HG02943 (cell line): ENCODE measurements around the gene ZNF366.

Source experiments
- ATAC-seq: cut with Tn5 transposase; IDR thresholded peaks from one replicate; pipeline ENCODE4 v1.9.1; 2021; ENCODE audit warnings: mild to moderate bottlenecking, low read depth, moderate library complexity; ENCODE audit not compliant: unreplicated experiment

ZNF366 gene, protein sequence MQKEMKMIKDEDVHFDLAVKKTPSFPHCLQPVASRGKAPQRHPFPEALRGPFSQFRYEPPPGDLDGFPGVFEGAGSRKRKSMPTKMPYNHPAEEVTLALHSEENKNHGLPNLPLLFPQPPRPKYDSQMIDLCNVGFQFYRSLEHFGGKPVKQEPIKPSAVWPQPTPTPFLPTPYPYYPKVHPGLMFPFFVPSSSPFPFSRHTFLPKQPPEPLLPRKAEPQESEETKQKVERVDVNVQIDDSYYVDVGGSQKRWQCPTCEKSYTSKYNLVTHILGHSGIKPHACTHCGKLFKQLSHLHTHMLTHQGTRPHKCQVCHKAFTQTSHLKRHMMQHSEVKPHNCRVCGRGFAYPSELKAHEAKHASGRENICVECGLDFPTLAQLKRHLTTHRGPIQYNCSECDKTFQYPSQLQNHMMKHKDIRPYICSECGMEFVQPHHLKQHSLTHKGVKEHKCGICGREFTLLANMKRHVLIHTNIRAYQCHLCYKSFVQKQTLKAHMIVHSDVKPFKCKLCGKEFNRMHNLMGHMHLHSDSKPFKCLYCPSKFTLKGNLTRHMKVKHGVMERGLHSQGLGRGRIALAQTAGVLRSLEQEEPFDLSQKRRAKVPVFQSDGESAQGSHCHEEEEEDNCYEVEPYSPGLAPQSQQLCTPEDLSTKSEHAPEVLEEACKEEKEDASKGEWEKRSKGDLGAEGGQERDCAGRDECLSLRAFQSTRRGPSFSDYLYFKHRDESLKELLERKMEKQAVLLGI

GRCh38 chr5:72507231-72507906 is at the start of gene ZNF366:
ZNF366 (minus strand) TSS chr5:72507410; CDS start chr5:72461496, 45,914 bp downstream.
- ATAC-seq: no peak

DNA sequence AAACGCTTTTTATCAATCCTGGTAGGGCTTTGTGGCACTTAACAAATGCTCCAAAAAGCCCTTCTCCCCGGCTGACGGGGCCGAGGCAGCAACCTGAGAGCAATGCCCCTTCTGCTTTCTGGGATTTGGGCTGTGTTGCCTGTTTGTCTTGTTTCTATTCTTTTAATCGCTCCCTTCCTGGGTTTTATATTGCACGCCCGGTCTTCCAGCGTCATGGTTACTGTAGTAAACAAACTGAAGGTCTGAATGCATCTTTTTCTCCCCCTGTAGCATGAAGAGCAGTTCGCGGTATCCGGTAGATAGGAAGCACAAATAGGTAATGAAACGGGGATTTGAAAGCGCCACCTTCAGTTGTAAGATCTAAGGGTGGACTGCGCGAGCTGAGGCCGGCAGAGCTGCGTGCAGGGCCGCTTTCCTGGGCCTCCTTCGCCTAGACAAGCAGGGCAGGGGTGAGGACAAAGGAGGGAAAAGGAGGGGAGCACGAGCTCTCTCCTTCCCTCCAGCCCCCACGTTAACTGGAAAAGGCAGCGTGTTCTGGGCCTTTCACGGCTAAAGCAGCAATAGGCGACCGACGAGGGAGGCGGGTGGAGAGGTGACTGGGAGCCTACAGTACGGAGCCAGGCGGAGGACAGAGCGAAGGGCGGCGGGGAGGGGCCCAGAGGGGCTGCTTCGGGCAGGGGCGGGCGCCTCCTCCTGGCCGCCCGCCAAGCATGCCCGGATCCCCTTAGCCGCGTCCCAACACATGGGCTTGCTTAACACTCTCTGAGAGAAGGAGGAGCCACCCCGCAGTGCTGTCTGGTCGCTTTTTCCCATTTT is 49.3 kb upstream of the ZNF366 start:
- ATAC-seq: peak; percentile 77

GRCh38 chr5:72555871-72556270 is 48.7 kb upstream of the ZNF366 start:
- no peak for ATAC-seq

DNA sequence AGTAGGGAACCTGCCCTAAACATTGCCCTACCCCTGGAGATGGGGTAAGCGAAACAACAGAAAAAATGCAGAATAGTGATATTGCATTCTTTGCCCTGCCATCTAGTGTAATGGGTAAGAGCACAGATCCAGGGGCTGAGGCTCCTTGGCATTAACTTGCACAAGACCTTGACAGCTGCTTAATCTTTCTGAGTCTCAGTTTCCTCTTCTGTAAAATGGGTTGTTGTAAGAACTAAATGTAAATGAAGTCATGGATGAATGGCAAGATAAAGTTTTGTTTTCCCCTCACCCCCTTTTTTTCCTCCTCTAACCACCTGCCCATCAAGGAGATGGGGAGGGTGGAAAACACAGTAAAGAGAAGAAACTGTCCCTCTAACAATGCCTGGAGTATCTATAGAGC is 47.7 kb upstream of the ZNF366 start:
- ATAC-seq: no peak

DNA sequence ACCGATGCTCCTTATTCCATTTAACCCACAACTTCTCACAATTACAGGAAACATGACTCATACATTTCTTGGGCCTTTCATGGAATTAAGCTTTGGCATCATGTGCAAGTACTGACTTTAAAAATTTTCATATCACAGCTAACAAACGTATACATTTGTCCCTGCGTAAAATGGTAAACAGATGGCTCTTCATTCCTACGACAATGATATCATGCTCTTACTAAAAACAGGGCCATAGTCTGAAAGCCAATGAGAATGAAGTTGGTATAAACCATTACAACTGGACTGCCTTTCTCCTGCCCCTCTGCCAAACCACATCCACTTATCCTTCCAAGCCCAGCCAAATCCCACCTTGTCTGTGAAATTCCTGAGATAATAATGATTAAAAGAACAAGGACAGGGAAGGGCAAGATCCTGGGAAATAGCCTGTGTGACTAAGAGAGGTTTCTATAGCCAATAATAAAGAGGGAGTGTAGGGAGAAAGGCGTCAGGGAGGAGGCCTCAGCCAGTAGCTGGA is 44.9 kb upstream of the ZNF366 start:
- ATAC-seq: no peak

DNA sequence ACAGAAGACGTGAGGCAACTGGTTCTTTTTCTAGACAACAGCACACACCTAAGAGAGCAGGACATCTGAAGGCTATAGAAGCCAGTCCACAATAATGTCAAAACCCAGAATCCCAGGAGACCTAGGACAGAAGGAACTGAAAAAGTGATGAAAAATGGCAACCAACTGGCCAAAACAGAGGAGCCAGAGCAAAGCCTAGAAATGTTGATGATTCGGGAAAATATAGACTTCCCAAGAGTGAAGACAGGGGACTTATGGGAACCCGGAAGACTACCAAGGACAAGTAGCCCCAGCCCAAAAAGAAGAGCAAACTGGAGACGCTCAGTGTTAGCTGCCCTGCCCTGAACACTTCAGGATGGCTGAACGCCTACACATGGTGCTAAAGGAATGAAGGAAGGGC is 43.4 kb upstream of the ZNF366 start:
- ATAC-seq: no peak

GRCh38 chr5:72543811-72544210 is 36.6 kb upstream of the ZNF366 start:
- no peak for ATAC-seq

- ATAC-seq: no peak
These were observed 36.2 kb upstream of the ZNF366 start for GRCh38 chr5:72543365-72543764.

DNA sequence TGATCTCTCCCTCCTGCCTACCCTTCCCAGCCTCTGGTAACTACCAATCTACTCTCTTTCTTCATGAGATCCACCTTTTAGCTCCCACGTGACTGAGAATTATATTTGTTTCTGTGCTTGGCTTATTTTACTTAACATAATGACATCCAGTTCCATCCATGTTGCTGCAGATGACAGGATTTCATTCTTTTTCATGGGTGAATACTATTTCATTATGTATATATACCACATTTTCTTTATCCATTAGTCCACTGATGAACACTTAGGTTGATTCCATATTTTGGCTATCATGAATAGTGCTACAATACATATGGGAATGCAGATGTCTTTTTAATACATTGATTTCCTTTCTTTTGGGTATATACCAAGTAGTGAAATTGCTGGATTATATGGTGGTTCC is 35.5 kb upstream of the ZNF366 start:
- ATAC-seq: no peak

DNA sequence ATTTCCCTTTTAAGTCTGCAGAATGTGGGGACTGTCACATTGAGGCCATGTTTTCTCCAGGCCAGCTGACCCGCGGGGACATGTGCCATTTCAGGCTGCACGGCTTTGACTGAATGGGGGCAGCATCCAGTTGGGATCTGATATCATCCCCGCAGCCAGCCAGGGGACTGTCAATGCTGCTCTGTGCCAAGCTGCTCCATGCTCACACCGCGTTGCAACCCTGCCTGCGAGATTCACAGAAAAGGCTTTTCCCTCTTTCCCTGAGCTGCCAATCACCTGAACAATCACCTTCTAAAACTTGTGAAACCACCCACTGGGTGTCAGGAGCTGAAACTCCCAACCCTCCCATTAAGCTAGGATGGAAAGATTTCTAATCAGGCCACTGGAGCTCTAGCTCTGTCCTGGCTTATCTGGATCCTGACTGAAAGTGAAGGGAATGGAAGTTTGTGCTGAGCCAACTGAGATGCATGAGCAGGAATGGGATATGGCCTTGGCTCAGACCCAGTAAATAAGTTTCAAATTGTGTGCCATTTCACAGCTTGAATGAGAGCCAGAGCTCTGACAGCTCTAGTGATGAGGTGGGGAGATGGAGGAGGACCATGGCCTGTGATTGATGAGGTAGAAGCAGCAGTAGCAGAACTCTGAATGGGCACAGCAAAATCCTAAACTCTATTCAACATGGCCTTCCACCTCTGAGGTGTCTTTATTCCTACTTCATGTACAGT is 34.5 kb upstream of the ZNF366 start:
- ATAC-seq: no peak

- ATAC-seq: no peak
These were observed 33.7 kb upstream of the ZNF366 start for GRCh38 chr5:72540759-72541438.

DNA sequence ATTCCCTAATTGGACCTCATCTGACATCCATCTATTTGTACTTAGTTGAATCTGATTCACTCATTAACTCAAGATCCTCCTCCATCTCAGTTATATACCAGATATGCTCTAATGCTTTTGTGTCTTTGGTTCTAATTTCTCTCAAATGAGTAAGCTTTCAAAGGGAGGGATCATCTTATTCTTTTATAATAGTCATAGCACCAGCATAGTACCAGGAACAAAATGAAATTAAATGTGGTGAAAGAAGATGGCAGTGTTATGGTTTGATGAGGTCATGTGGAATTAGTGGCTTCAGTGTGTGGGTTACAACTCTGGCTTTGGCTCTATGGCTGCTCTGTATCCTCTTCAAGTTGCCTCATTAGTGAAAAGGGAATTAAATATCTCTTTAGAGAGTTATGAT is 32.5 kb upstream of the ZNF366 start:
- no peak for ATAC-seq

DNA sequence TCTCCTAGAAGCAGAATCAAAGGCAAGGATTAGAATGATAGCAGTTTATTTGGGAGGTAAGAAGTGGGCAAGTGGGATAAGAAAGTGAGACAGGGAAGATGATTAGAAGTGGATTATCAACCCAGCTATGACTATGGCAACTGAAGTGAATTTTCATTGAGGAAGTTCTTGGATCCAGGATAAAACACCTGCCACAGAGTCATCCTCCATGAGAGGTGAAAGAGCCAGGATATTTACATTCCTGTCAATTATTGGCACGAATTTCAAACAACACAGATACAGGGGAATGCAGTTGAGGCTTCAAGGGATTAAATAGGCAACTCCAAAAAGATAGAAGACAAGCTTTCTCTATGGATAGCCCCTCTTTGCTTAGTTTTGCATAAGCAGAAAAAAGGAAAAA is 31.8 kb upstream of the ZNF366 start:
- ATAC-seq: no peak

DNA sequence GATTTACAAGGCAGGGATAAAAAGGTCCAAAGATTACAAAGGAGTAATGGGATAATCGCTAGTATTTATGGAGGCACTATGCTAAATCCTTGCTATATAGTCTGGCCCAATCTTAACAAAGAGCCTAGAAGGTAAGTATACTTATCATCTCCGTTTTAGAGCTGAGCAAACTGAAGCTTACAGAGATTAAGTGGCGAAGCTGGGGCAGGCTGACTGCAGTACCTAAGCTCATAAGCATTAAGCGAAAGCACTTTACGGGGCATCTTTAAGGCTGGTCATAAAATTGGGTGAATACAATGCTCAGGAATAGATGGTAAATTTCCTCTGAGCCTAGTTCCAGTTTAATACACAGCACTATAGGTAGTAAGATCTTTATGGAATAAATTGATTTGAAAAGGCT is 30.0 kb upstream of the ZNF366 start:
- ATAC-seq: no peak

GRCh38 chr5:72531496-72532190 is 24.4 kb upstream of the ZNF366 start:
- ATAC-seq: no peak

DNA sequence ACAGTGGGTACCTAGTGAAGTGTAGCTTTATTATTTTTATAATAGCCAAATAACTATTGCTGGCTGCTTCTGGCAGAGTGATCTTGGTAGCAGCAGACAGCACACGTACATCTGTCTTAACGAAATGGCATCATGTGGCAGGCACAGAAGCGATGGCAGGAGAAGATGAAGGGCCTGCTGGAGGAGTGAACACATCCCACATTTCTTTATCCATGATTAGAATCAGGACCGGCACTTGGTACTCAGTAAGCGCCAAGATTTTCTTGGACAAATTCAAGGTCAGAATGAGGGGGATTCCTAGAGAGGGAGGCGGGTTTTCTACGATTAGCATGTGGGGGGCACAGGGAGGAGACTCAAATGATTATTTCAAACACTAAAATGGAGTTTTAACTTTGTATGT is 23.0 kb upstream of the ZNF366 start:
- ATAC-seq: no peak

GRCh38 chr5:72529383-72529782 is 22.2 kb upstream of the ZNF366 start:
- no peak for ATAC-seq

DNA sequence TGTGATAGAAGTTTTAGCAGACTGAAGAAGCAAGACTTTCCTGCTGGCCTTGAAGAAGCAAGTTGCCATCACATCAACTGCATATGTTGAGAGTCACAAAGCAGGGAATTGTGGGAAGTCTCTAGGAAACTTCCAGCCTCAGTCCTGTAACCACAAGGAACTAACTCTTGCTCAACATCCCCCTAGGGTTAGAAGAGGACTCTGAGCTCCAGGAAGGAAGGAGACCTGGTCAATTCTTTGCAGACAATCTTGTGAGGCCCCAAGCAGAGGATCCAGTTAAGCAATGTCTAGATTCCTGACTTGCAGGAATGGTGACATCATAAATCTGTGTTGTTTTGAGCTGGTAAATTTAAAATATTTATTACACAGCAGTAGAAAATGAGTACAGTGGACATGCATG is 18.6 kb upstream of the ZNF366 start:
- ATAC-seq: no peak
